RWPE1 (cell line): Measurements from ENCODE around the gene NR2F2.

Experiments
- CTCF ChIA-PET: fragments of 350-600 bp; sonication (Branson Sonifier 250); formaldehyde crosslinking; extraction: SDS; loops from one replicate; lab custom pipeline; 2021; lab: Yijun Ruan, JAX
- POLR2A ChIA-PET: fragments of 400-600 bp; formaldehyde crosslinking; extraction: SDS; loops from one replicate; lab custom pipeline; 2020; ENCODE audit warnings: antibody characterized with exemption; ENCODE audit not compliant: low non-redundant PET; lab: Yijun Ruan, JAX
- DNase-seq: peaks from one replicate; pipeline ENCODE4 v3.0.0; 2012; ENCODE audit warnings: low spot score
- H3K27ac ChIP-seq: fragments of 450-650 bp; 2 replicates; pipeline ENCODE4 v1.5.1; 2017
- CTCF ChIP-seq: fragments of 450-650 bp; conservative IDR thresholded peaks from 2 replicates; pipeline ENCODE4 v1.5.1; 2017; ENCODE audit warnings: low read depth, mild to moderate bottlenecking

NR2F2 gene

GRCh38 chr15:96336596-96337364 is 6.3 kb downstream of the NR2F2 start:
- POLR2A ChIA-PET = no interaction called here
- no peak for DNase-seq
- H3K27ac ChIP-seq = peak overlapping the region; percentile 70
- CTCF ChIA-PET = interaction anchor here (0.5 to 2.8 kb wide), 2 partner anchors 9 to 1659 kb away, joined by 5 to 8 read pairs; no protein-coding TSS in a partner anchor
- TF ChIP-seq CTCF = no peak

GRCh38 chr15:96337365-96338023 is 7.0 kb downstream of the NR2F2 start:
- no peak for DNase-seq
- peak overlapping the region; percentile 70 for H3K27ac ChIP-seq
- TF ChIP-seq CTCF = no peak
- ChIA-PET POLR2A (no interaction called here), CTCF (interaction anchor here (2.8 kb wide), 1 partner anchor 10 kb away, joined by 8 read pairs; no protein-coding TSS in a partner anchor)

GRCh38 chr15:96338074-96338765 is 7.7 kb downstream of the NR2F2 start:
- ChIA-PET POLR2A (no interaction called here), CTCF (interaction anchor here (0.6 kb wide), 1 partner anchor 374 kb away, joined by 6 read pairs; no protein-coding TSS in a partner anchor)
- TF ChIP-seq CTCF = no peak
- no peak for DNase-seq
- H3K27ac ChIP-seq = peak overlapping the region; percentile 33; the same call in 1 of the 2 replicates

GRCh38 chr15:96338766-96339618 is 8.5 kb downstream of the NR2F2 start:
- DNase-seq = no peak
- no peak for TF ChIP-seq CTCF
- peak overlapping the region; percentile 33; the same call in 1 of the 2 replicates for H3K27ac ChIP-seq
- POLR2A ChIA-PET = no interaction called here
- CTCF ChIA-PET = interaction anchor here (0.6 kb wide), 1 partner anchor 375 kb away, joined by 6 read pairs; no protein-coding TSS in a partner anchor

GRCh38 chr15:96339619-96340347 is 9.3 kb downstream of the NR2F2 start:
- H3K27ac ChIP-seq = no peak overlapping the region
- POLR2A ChIA-PET = interaction anchor here (1.4 kb wide), 1 partner anchor 8 kb away, joined by 8 read pairs; no protein-coding TSS in a partner anchor
- CTCF ChIA-PET = interaction anchor here (1.9 kb wide), 1 partner anchor 13 kb away, joined by 8 read pairs; no protein-coding TSS in a partner anchor

More at GRCh38 chr15:96339619-96340347, 9.3 kb downstream of the NR2F2 start:
- no peak for DNase-seq
- no peak for TF ChIP-seq CTCF
